Endothelial cell of umbilical vein (primary cell): ENCODE data around the gene KIF26B. TPM values are rescaled to one million over a fixed set of nuclear protein-coding genes. Genes with fewer than 3 reads are reported as not detected.

ENCODE experiments used
- BruUV-seq: library from RNA; stranded (reverse); fragments of 400-500 nt; replicated peaks from 2 replicates; lab custom pipeline; 2021; lab: Mats Ljungman, UMichigan
- CTCF ChIA-PET: fragments of 300-600, 350-600 bp; sonication (Branson Sonifier 250); formaldehyde crosslinking; loops from one replicate; lab custom pipeline; 2021; ENCODE audit warnings: antibody characterized with exemption, inconsistent platforms; lab: Charles Lee
- POLR2A ChIA-PET: fragments of 300-600, 350-600 bp; sonication (Branson Sonifier 250); formaldehyde crosslinking; loops from one replicate; lab custom pipeline; 2021; ENCODE audit warnings: antibody characterized with exemption, inconsistent platforms; lab: Charles Lee
- DNase-seq: peaks from one replicate; pipeline ENCODE4 v3.0.0-alpha.2; 2011; ENCODE audit warnings: low read depth, low spot score
- FAIRE-seq: peaks from 2 replicates; lab custom pipeline; 2011; peaks lifted over from hg19 to GRCh38; lab: Jason Lieb, UNC
- H2AFZ ChIP-seq: 2 replicates; pipeline ENCODE4 v1.6.0; 2012; ENCODE audit warnings: low read depth, low read length, control low read depth, inconsistent platforms
- H3K27ac ChIP-seq: 2 replicates; pipeline ENCODE4 v1.5.1; 2011; ENCODE audit warnings: low read depth, mild to moderate bottlenecking, control low read depth, low read length, moderate library complexity; ENCODE audit not compliant: insufficient read depth
- H3K27me3 ChIP-seq, 2 experiments: 2 replicates each; pipeline versions ENCODE4 v1.6.0 to v1.6.1; 2011; ENCODE audit warnings: low read length in 2 of 2, mixed read lengths in 1 of 2; ENCODE audit not compliant: control insufficient read depth in 2 of 2, insufficient read depth in 2 of 2
- H3K36me3 ChIP-seq, 2 experiments: 2 replicates in 1 of 2; 3 replicates in 1 of 2; pipeline ENCODE4 v1.5.1; 2011; ENCODE audit warnings: low read length in 2 of 2, mild to moderate bottlenecking in 1 of 2, moderate library complexity in 1 of 2; ENCODE audit not compliant: control insufficient read depth in 2 of 2, insufficient read depth in 2 of 2; ENCODE audit errors: extremely low read depth in 1 of 2
- H3K4me1 ChIP-seq: 3 replicates; pipeline ENCODE4 v1.5.1; 2011; ENCODE audit warnings: mild to moderate bottlenecking, low read length; ENCODE audit not compliant: control insufficient read depth, insufficient read depth; ENCODE audit errors: extremely low read depth
- H3K4me2 ChIP-seq: 2 replicates; pipeline ENCODE4 v1.6.1; 2011; ENCODE audit warnings: low read length, control low read depth, mixed read lengths; ENCODE audit not compliant: insufficient read depth
- H3K4me3 ChIP-seq, 3 experiments: fragments of 200-600 bp in 1 of 3; sonication (generic), shearing (Covaris generic) in 1 of 3; replicated peaks in 1 of 3; 2 replicates each; pipeline ENCODE4 v1.5.1; 2011 to 2016; ENCODE audit warnings: control low read depth in 3 of 3, low read length in 3 of 3, mild to moderate bottlenecking in 2 of 3, inconsistent platforms in 1 of 3, low read depth in 1 of 3, moderate library complexity in 1 of 3; ENCODE audit not compliant: insufficient read depth in 1 of 3
- H3K79me2 ChIP-seq: 2 replicates; pipeline ENCODE4 v1.6.0; 2012; ENCODE audit warnings: low read length, inconsistent platforms; ENCODE audit not compliant: control insufficient read depth, insufficient read depth
- H3K9ac ChIP-seq: replicated peaks from 2 replicates; pipeline ENCODE3; 2011; ENCODE audit warnings: low read length, control low read depth; ENCODE audit not compliant: insufficient read depth; ENCODE audit errors: extremely low read depth
- H3K9me1 ChIP-seq: replicated peaks from 3 replicates; pipeline ENCODE4 v1.6.0; 2011; ENCODE audit warnings: mild to moderate bottlenecking, low read length; ENCODE audit not compliant: control insufficient read depth, insufficient read depth; ENCODE audit errors: extremely low read depth
- H3K9me3 ChIP-seq: replicated peaks from 2 replicates; pipeline ENCODE4 v1.5.1; 2012; ENCODE audit warnings: low read length, inconsistent platforms; ENCODE audit not compliant: control insufficient read depth, insufficient read depth
- H4K20me1 ChIP-seq: replicated peaks from 2 replicates; pipeline ENCODE3; 2011; ENCODE audit warnings: mild to moderate bottlenecking, low read length; ENCODE audit not compliant: control insufficient read depth, insufficient read depth; ENCODE audit errors: extremely low read depth
- CTCF ChIP-seq, 2 donors: IDR thresholded peaks; 1 replicate in 1 of 2; 2 replicates in 1 of 2; pipeline ENCODE4 v1.5.1; 2011; ENCODE audit warnings: low read length in 2 of 2, mild to moderate bottlenecking in 2 of 2, moderate library complexity in 2 of 2, control low read depth in 1 of 2, inconsistent platforms in 1 of 2, low read depth in 1 of 2; ENCODE audit not compliant: insufficient read depth in 1 of 2; ENCODE audit errors: extremely low read depth in 1 of 2
- EZH2 ChIP-seq: IDR thresholded peaks from 2 replicates; pipeline ENCODE4 v1.6.1; 2012; ENCODE audit warnings: borderline replicate concordance, low read depth, mild to moderate bottlenecking, moderate library complexity, low read length, inconsistent platforms; ENCODE audit not compliant: severe bottlenecking
- FOS ChIP-seq: IDR thresholded peaks from 2 replicates; pipeline ENCODE4 v1.6.1; 2011; ENCODE audit warnings: mild to moderate bottlenecking, low read length, moderate library complexity, borderline replicate concordance; ENCODE audit not compliant: insufficient read depth
- GATA2 ChIP-seq: IDR thresholded peaks from 2 replicates; pipeline ENCODE4 v1.7.0; 2011; ENCODE audit warnings: low read depth, mild to moderate bottlenecking, moderate library complexity, mixed read lengths, low read length; ENCODE audit not compliant: insufficient read length, insufficient read depth
- JUN ChIP-seq: IDR thresholded peaks from 2 replicates; pipeline ENCODE4 v1.6.1; 2011; ENCODE audit warnings: borderline replicate concordance, low read depth; ENCODE audit not compliant: insufficient read length, insufficient read depth
- MAX ChIP-seq: IDR thresholded peaks from 2 replicates; pipeline ENCODE4 v1.6.1; 2011; ENCODE audit not compliant: insufficient read depth, insufficient read length
- MYC ChIP-seq: IDR thresholded peaks from one replicate; pipeline ENCODE4 v1.6.1; 2011; ENCODE audit warnings: mild to moderate bottlenecking, low read depth, low read length
- POLR2A ChIP-seq: IDR thresholded peaks from 2 replicates; pipeline ENCODE4 v1.6.1; 2012; ENCODE audit warnings: low read depth, mild to moderate bottlenecking, control low read depth, low read length
- POLR2AphosphoS5 ChIP-seq: IDR thresholded peaks from 2 replicates; pipeline ENCODE4 v1.6.1; 2012; ENCODE audit warnings: low read depth, mild to moderate bottlenecking, control low read depth, low read length, moderate library complexity; ENCODE audit not compliant: insufficient read depth
- dilution Hi-C: fragments of 300-500 bp; cut with MboI; formaldehyde crosslinking; loops from one replicate; pipeline ENCODE4 v1.15.0; 2019; ENCODE audit warnings: low sequenced_read_pairs; ENCODE audit not compliant: extremely low pct_ligation_motif_present
- intact Hi-C: fragments of 100-400 bp; cut with micrococcal nuclease; formaldehyde crosslinking; loops from one replicate; pipeline ENCODE4 v1.10.0; 2022
- polyA plus RNA-seq, 4 experiments: library from polyadenylated mRNA; depleted of rRNA in 3 of 4; stranded (reverse) in 3 of 4; unstranded in 1 of 4; fragments of >200 nt; gene quantifications; 2 replicates each; pipeline versions ENCODE4 v1.2.1 to v1.2.3, GENCODE V29; 2011 to 2012; ENCODE audit warnings: missing spikeins in 1 of 4
- total RNA-seq: library from RNA; stranded (reverse); gene quantifications from 2 replicates; pipeline ENCODE4 v1.2.3, GENCODE V29; 2021

KIF26B gene
- total and polyA plus RNA-seq, 2 donors (not counting 3 experiments of a cell fraction or from before 2014, with no cell fraction given): 0.04 to 0.49 TPM

DNA sequence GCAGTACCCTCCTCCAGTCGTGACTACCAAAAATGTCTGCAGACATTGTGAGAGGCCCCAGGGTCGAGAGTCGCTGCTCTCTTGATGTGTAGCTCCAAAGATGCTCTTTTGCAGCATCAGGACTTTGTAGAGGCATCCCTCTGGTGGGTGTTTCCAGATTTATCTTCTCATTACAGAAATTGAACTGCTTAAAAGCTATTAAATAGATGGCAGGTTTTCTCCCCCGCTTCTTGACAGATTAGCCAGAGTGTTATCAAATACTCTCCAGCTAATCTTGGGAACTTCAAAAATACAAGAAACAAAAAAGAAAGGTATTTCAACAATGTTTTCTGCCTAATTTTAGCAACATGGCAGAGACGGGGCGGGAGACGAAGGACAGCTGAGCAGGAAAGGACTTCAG, 265.2 kb downstream of the KIF26B start:
- H3K27me3 ChIP-seq: no peaks in the 10 kb centered on the region
- no peaks in the 10 kb centered on the region for H3K79me2 ChIP-seq
- intact Hi-C loops (no loop called here), dilution Hi-C loops (no loop called here)
- no peaks in the 10 kb centered on the region for H3K4me1 ChIP-seq
- H3K36me3 ChIP-seq: no peaks in the 10 kb centered on the region
- FAIRE-seq (no peak), DNase-seq (no peak)
- BruUV-seq: no TSS peak
- no peak overlapping the region for H3K9ac ChIP-seq
- CTCF ChIA-PET: no interaction called here
- POLR2A ChIA-PET: no interaction called here
- H3K9me3 ChIP-seq: no peaks in the 10 kb centered on the region
- H4K20me1 ChIP-seq: no peaks in the 10 kb centered on the region
- H3K27ac ChIP-seq: no peak overlapping the region
- no peak overlapping the region for H3K4me3 ChIP-seq
- H3K4me2 ChIP-seq: no peak overlapping the region
- no peaks in the 10 kb centered on the region for H3K9me1 ChIP-seq
- TF ChIP-seq MAX (no peak), JUN (no peak), EZH2 (no peak), GATA2 (no peak), FOS (no peak), POLR2A (no peak), POLR2AphosphoS5 (no peak), CTCF (IDR thresholded peaks at IDR 0.05; ENCODE audit: extremely low read depth in 1 of 2, insufficient read depth in 1 of 2, low read depth in 1 of 2, low read length in 2 of 2) (no peak), MYC (no peak)
- no peak overlapping the region for H2AFZ ChIP-seq
